ENCODE results near the gene MYBPC3.

MYBPC3 gene

DNA sequence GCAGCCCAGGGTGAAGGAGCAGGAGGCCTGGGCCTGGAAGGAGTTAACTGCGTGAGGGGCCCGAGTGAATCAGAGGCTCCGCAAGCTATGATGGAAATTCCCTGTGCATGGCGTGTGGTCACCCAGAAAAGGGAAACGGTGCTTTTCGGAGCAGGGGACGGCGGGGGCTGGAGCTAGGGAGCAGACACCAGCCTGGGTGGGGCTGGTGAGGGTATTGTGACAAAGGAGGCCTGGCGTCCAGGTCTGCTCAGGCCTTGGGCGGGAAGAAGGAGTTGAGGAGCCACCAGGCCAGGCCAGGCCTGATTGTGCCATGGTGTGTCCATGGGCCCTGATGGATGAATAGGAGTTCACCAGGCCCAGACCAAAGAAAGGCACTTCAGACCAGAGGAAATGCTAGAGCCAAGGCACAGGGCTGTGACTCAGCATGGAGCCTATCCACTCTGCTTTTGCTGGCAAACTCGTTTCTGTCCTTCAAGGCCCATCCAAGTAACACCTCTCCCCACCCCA is 38.6 kb upstream of the MYBPC3 start:
- Histone ChIP-seq H3K4me3 (ENCODE audit: low read depth in 1 of 2, low read length in 2 of 2) (no peak overlapping the region), H3K27ac (ENCODE audit: low read length) (no peak overlapping the region), H3K27me3 (ENCODE audit: insufficient read depth, low read length, poor library complexity) (no peaks in the 10 kb centered on the region), H3K9ac (ENCODE audit: low read depth, low read length) (no peak overlapping the region), H3K79me2 (ENCODE audit: insufficient read depth, low read length) (no peaks in the 10 kb centered on the region), H4K20me1 (ENCODE audit: insufficient read depth, low read length) (no peaks in the 10 kb centered on the region), H3K4me1 (ENCODE audit: insufficient read depth, low read length) (peaks cover 7% of the 10 kb centered on the region), H3K4me2 (ENCODE audit: insufficient read depth, low read length) (no peak overlapping the region), H3K9me3 (ENCODE audit: insufficient read depth, low read length, severe bottlenecking) (no peaks in the 10 kb centered on the region), H2AFZ (ENCODE audit: low read depth, low read length) (no peak overlapping the region), H3K36me3 (ENCODE audit: insufficient read depth, low read length) (no peaks in the 10 kb centered on the region)
- no peak for DNase-seq
- TF ChIP-seq, protein P1, sequence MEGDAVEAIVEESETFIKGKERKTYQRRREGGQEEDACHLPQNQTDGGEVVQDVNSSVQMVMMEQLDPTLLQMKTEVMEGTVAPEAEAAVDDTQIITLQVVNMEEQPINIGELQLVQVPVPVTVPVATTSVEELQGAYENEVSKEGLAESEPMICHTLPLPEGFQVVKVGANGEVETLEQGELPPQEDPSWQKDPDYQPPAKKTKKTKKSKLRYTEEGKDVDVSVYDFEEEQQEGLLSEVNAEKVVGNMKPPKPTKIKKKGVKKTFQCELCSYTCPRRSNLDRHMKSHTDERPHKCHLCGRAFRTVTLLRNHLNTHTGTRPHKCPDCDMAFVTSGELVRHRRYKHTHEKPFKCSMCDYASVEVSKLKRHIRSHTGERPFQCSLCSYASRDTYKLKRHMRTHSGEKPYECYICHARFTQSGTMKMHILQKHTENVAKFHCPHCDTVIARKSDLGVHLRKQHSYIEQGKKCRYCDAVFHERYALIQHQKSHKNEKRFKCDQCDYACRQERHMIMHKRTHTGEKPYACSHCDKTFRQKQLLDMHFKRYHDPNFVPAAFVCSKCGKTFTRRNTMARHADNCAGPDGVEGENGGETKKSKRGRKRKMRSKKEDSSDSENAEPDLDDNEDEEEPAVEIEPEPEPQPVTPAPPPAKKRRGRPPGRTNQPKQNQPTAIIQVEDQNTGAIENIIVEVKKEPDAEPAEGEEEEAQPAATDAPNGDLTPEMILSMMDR (IDR thresholded peaks at IDR 0.05; ENCODE audit: borderline replicate concordance, extremely low read depth, low read length, poor library complexity, severe bottlenecking): no peak
- TF ChIP-seq EZH2 (IDR thresholded peaks at IDR 0.05; ENCODE audit: borderline replicate concordance, low read depth, low read length, severe bottlenecking): no peak
- no peak for ATAC-seq (ENCODE audit: insufficient read depth, low read depth)

DNA sequence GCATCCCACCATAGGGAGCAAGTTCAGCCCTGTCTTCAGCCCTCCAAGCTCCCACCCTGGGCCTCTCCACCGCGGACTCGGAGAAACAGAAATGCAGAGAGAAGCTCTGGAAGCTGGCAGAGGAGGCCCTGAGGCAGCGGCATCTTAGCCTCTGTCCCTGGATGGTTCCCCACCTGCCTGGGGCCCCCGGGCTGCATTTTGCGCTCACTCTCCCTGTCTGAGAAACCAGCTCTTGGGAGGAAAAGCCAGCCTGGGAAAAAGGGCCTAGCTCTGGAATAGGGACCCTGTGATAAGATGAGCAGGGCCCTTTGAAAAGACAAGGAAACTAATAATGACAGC is 37.9 kb upstream of the MYBPC3 start:
- H3K36me3 ChIP-seq (ENCODE audit: insufficient read depth, low read length): no peaks in the 10 kb centered on the region
- H3K79me2 ChIP-seq (ENCODE audit: insufficient read depth, low read length): no peaks in the 10 kb centered on the region
- DNase-seq: no peak
- H3K9me3 ChIP-seq (ENCODE audit: insufficient read depth, low read length, severe bottlenecking): no peaks in the 10 kb centered on the region
- no peak overlapping the region for H3K4me2 ChIP-seq (ENCODE audit: insufficient read depth, low read length)
- H3K4me3 ChIP-seq (ENCODE audit: low read depth in 1 of 2, low read length in 2 of 2): no peak overlapping the region
- H3K4me1 ChIP-seq (ENCODE audit: insufficient read depth, low read length): peaks cover 7% of the 10 kb centered on the region
- H3K27ac ChIP-seq (ENCODE audit: low read length): no peak overlapping the region
- TF ChIP-seq EZH2 (IDR thresholded peaks at IDR 0.05; ENCODE audit: borderline replicate concordance, low read depth, low read length, severe bottlenecking): no peak
- TF ChIP-seq, protein P1 (IDR thresholded peaks at IDR 0.05; ENCODE audit: borderline replicate concordance, extremely low read depth, low read length, poor library complexity, severe bottlenecking): no peak
- no peak for ATAC-seq (ENCODE audit: insufficient read depth, low read depth)
- no peak overlapping the region for H3K9ac ChIP-seq (ENCODE audit: low read depth, low read length)
- no peaks in the 10 kb centered on the region for H4K20me1 ChIP-seq (ENCODE audit: insufficient read depth, low read length)
- no peak overlapping the region for H2AFZ ChIP-seq (ENCODE audit: low read depth, low read length)
- H3K27me3 ChIP-seq (ENCODE audit: insufficient read depth, low read length, poor library complexity): no peaks in the 10 kb centered on the region

DNA sequence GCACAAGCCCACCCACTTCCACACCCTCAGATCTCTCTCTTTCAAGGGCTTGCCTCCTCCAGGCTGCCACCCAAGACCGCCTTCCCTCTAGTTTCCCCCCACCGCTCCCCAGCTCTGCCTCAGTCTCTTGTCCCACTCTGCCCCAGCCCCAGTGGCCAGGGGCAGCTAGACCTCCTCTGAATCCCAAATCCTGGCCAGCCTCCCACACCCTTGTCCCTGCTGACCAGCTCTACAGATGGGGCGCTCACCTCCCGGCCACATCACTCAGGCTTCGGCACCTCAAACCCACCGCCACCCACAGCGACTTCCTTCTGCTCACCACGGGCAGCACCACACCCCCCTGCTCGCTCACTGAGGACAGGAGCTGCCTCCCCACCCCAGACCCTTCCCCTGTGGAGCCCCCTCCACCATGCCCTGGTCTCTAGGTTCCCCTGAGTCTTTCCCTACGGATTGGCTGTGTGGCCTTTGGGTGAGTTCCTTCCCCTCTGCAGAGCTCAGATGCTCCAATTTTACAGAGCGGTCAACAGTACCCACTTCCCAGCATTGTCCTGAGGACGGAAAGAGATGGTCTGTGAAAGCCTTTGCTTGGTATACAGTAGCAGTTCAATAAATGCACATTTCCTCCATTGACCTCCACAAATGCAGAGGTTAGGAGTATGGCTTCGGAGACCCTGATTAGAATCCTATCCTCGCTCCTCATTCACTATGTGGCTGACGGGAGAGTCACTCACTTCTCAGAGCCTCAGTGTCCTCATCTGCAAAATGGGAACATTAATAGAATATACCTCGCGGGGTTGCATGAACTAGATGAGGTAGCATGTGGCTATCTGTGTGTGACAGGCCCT is 37.3 kb upstream of the MYBPC3 start:
- no peaks in the 10 kb centered on the region for H3K27me3 ChIP-seq (ENCODE audit: insufficient read depth, low read length, poor library complexity)

More for the DNA sequence above, 37.3 kb upstream of the MYBPC3 start:
- no peaks in the 10 kb centered on the region for H3K36me3 ChIP-seq (ENCODE audit: insufficient read depth, low read length)
- H3K79me2 ChIP-seq (ENCODE audit: insufficient read depth, low read length): no peaks in the 10 kb centered on the region
- DNase-seq (no peak), ATAC-seq (ENCODE audit: insufficient read depth, low read depth) (no peak)
- TF ChIP-seq, protein P1 (IDR thresholded peaks at IDR 0.05; ENCODE audit: borderline replicate concordance, extremely low read depth, low read length, poor library complexity, severe bottlenecking): no peak
- TF ChIP-seq EZH2 (IDR thresholded peaks at IDR 0.05; ENCODE audit: borderline replicate concordance, low read depth, low read length, severe bottlenecking): no peak
- H3K27ac ChIP-seq (ENCODE audit: low read length): no peak overlapping the region
- no peak overlapping the region for H3K4me2 ChIP-seq (ENCODE audit: insufficient read depth, low read length)
- no peak overlapping the region for H3K4me3 ChIP-seq (ENCODE audit: low read depth in 1 of 2, low read length in 2 of 2)
- H2AFZ ChIP-seq (ENCODE audit: low read depth, low read length): no peak overlapping the region
- H3K9me3 ChIP-seq (ENCODE audit: insufficient read depth, low read length, severe bottlenecking): no peaks in the 10 kb centered on the region
- no peaks in the 10 kb centered on the region for H4K20me1 ChIP-seq (ENCODE audit: insufficient read depth, low read length)
- peaks cover 5% of the 10 kb centered on the region for H3K4me1 ChIP-seq (ENCODE audit: insufficient read depth, low read length)
- no peak overlapping the region for H3K9ac ChIP-seq (ENCODE audit: low read depth, low read length)

Data from DND-41 (cell line).